ENCODE results near the gene CLEC4C.
"Not testable (repeated sequence)": the region's sequence is repeated elsewhere in the genome, so short reads cannot be mapped to it uniquely, and the experiment has no call there.

Gene CLEC4C, protein sequence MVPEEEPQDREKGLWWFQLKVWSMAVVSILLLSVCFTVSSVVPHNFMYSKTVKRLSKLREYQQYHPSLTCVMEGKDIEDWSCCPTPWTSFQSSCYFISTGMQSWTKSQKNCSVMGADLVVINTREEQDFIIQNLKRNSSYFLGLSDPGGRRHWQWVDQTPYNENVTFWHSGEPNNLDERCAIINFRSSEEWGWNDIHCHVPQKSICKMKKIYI

GRCh38 chr12:7747246-7747645 lies at the start of gene CLEC4C:
CLEC4C (minus strand) TSS chr12:7747375; CDS start chr12:7747348, 27 bp downstream.
- no peak for DNase-seq

GRCh38 chr12:7793211-7793610 lies 46.0 kb upstream of the CLEC4C start:
- DNase-seq: no peak

- not testable (repeated sequence) for DNase-seq
Observed at GRCh38 chr12:7788884-7789528, 41.8 kb upstream of the CLEC4C start, which contains the start of gene NANOG. NANOG (plus strand) TSS chr12:7789402; CDS start chr12:7789615, 213 bp downstream.

DNA sequence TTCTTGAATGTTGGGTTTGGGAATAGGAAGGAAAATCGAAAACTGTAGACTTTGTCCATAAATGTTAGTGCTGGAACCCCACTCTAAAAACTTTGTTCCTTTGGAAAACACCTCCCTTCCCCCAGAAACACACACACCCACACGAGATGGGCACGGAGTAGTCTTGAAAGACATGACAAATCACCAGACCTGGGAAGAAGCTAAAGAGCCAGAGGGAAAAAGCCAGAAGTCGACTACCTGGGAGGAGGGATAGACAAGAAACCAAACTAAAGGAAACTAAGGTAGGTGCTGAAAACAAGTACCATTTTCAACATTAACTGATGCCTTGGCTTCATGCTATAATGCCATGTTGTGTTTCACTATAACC lies 41.1 kb upstream of the CLEC4C start:
- DNase-seq: no peak

- no peak for DNase-seq
Observed at GRCh38 chr12:7787574-7788293, 40.6 kb upstream of the CLEC4C start.

GRCh38 chr12:7784701-7785100 lies 37.5 kb upstream of the CLEC4C start:
- no peak for DNase-seq

- DNase-seq: not testable (repeated sequence)
Observed at GRCh38 chr12:7783433-7783832, 36.3 kb upstream of the CLEC4C start.

- DNase-seq: no peak
Observed at GRCh38 chr12:7782055-7782454, 34.9 kb upstream of the CLEC4C start.

DNA sequence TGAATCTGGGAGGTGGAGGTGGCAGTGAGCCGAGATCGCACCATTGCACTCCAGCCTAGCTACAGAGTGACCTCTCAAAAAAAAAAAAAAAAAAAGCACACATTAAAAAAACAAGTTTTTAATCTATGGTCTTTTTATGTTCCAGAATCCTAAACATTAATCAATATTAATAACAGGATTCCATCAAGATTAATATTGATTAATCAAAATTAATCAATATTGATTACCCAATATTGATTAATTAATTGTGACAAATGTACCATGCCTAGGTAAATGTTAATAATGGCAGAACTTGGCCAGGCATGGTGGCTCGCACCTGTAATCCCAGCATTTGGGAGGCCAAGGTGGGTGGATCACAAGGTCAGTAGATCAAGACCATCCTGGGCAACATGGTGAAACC lies 34.1 kb upstream of the CLEC4C start:
- DNase-seq: no peak

DNA sequence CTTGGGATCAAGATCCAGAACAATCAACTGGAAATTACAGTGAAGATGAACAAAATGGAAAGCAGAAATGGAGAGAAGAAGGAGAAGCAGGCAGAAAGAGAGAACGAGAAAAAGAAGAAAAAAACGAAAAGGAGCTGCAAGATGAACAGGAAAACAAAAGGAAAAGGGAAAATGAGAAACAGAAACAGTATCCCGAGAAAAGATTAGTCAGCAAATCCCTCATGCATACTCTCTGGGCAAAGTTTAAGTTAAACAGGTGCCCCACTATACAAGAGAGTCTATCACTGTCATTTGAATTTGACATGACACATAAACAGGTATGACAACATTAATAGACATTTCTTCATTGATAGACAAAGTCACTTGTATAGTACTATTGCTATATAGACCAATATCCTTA lies 22.8 kb upstream of the CLEC4C start:
- DNase-seq: no peak

- no peak for DNase-seq
Observed at GRCh38 chr12:7758766-7759140, 11.6 kb upstream of the CLEC4C start.

DNA sequence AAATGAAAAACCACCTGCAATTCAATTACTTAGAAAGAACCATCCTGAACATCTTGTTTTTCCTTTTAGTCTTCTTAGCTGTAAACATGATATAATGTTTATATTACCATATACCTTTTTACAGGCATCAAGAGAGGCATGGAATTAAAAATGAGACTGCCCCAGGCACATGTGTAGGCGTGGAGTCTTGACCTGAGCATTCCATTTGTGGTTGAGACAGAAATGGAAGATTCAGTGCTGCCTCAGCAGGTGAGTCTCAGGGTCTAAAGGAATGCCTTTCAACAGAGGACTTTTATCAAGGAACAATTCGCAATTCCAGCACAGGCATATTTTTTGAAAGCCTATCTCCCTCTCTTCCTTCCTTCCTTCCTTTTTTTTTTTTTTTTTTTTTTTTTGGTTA lies 9.8 kb upstream of the CLEC4C start:
- no peak for DNase-seq

DNA sequence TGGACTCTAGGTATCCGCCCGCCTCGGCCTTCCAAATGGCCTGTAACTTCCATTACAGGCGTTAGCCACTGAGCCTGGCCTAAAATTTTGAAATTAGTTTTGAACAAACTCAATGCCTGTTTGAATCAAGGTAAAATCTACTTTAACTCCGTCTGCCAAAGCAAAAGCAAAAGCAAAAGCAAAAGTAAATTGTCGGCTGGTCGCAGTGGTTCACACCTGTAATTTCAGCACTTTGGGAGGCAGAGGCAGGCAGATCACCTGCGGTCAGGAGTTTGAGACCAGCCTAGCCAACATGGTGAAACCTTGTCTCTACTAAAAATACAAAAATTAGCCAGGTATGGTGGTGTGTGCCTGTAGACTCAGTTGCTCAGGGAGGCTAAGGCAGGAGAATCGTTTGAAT lies 8.5 kb upstream of the CLEC4C start:
- DNase-seq: not testable (repeated sequence)

- not testable (repeated sequence) for DNase-seq
Observed at GRCh38 chr12:7751941-7752922, 5.1 kb upstream of the CLEC4C start.

DNA sequence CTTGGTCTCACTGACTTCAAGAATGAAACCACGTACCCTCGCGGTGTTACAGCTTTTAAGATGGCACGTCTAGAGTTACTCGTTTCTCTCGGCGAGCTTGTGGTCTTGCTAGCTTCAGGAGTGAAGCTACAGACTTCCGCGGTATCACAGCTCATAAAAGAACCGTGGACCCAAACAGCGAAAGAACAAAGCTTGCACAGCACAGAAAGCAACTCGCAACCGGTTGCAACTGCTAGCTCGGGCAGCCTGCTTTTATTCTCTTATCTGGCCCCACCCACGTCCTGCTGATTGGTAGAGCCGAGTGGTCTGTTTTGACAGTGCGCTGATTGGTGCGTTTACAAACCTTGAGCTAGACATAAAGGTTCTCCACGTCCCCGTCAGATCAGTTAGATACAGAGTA lies 4.2 kb upstream of the CLEC4C start:
- no peak for DNase-seq

DNA sequence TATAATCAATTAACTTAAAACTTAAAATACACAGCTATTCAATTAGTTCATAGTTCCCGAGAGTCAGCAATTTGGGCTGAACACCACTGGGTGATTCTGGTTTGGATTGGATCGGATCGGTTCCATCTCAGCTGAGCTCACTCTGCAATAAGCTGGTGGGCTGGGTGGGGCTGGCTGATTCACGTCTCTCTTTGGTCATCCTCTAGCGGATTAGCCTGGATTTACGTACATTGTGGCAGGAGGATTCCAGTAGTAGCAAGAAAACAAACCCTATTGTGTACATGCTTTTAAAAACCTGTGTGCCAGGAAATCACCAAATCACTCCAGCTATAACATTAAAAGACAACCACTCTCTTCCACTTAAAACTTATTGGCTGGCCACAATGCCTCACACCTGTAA lies 3.2 kb upstream of the CLEC4C start:
- DNase-seq: no peak

- DNase-seq: no peak
Observed at GRCh38 chr12:7749442-7749841, 2.3 kb upstream of the CLEC4C start.

DNA sequence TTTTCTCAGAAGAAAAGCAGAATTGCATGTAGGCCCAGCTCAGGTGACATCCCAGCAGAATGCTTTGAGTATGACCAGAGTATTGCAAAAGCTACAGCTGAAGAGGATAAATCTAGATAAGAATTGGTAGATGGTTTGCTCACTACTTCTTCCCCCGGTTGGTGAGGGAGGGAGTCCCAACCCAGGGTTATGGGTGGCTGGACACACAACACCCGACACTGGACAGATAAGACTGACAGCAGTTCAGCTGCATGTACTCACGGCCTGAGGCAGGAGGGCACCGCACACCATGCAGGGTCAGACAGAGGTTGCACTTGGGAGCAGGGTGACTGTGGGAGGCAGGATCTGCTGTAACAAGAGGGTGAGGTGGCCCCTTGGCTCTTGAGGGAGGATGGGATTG lies 1.7 kb upstream of the CLEC4C start:
- no peak for DNase-seq

DNA sequence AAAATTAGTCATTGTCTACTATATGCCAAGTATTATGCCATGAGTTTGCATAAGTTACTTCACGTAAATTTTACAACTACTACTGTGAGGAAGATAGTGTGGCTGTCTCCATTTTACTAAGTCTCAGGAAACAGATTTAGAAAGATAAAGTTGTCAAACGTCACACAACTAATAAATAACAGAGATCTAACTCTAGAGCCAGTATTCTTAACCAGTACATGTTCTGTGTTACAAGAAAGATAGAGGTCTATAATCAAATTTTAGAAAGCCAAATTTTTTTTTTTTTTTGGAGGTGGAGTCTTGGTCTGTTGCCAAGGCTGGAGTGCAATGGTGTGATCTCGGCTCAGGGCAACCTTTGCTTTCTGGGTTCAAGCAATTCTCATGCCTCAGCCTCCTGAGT lies 14.2 kb downstream of the CLEC4C start:
- no peak for DNase-seq

- DNase-seq: no peak
Observed at GRCh38 chr12:7731486-7731885, 15.7 kb downstream of the CLEC4C start.

- not testable (repeated sequence) for DNase-seq
Observed at GRCh38 chr12:7730984-7731383, 16.2 kb downstream of the CLEC4C start.

- DNase-seq: no peak
Observed at GRCh38 chr12:7729746-7730145, 17.4 kb downstream of the CLEC4C start.

- DNase-seq: no peak
Observed at GRCh38 chr12:7723926-7724325, 23.2 kb downstream of the CLEC4C start.

Measured in NCI-H146 (cell line).